GM06990 (cell line): Measurements from ENCODE around the gene CCR7.

ENCODE experiments used
- DNase-seq: peaks from one replicate; pipeline ENCODE4 v3.0.0-alpha.2; 2011; ENCODE audit not compliant: insufficient read length; ENCODE audit errors: extremely low read depth
- H3K27me3 ChIP-seq: replicated peaks from 2 replicates; pipeline ENCODE4 v1.6.0; 2011; ENCODE audit warnings: low read length; ENCODE audit not compliant: control insufficient read depth, insufficient read depth
- H3K36me3 ChIP-seq: 2 replicates; pipeline ENCODE4 v1.5.1; 2011; ENCODE audit warnings: low read length; ENCODE audit not compliant: control insufficient read depth, insufficient read depth
- H3K4me3 ChIP-seq: replicated peaks from 2 replicates; pipeline ENCODE4 v1.5.1; 2011; ENCODE audit warnings: low read depth, mild to moderate bottlenecking, control low read depth, low read length
- TF ChIP-seq, protein P1 (sequence below): IDR thresholded peaks from 2 replicates; pipeline ENCODE4 v1.5.1; 2011; ENCODE audit warnings: low read length, control low read depth, mild to moderate bottlenecking, inconsistent platforms; ENCODE audit not compliant: insufficient read depth, poor library complexity, severe bottlenecking

CCR7 gene

DNA sequence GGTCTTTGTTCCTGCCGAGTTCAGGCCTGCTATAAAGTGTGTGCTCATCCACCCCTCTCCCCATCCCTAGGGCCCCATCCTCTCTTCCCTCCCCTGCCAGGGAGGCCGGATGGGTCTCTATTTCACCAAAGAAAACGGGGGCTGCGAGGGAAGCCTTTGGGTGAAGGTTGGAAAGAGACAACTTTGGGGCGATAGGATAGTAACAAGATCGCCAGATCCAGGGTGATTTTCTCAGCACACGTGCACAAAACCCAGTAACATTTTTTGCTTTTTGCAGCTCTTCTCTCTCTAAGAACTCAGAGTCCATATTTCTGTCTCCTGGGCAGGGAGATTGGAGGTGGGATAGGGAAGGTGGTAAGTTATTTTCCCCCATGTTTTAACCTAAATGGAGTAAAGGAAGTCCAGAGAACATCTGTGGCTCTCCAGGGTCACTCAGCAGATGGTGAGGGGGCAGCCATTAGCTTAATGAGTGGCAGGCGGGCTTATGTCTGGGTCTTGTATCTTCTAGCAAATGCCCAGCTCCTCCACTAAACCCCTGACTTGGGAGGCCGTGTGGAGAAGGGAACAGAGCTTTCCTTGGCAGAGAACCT is 6.9 kb downstream of the CCR7 start:
- TF ChIP-seq, protein P1, sequence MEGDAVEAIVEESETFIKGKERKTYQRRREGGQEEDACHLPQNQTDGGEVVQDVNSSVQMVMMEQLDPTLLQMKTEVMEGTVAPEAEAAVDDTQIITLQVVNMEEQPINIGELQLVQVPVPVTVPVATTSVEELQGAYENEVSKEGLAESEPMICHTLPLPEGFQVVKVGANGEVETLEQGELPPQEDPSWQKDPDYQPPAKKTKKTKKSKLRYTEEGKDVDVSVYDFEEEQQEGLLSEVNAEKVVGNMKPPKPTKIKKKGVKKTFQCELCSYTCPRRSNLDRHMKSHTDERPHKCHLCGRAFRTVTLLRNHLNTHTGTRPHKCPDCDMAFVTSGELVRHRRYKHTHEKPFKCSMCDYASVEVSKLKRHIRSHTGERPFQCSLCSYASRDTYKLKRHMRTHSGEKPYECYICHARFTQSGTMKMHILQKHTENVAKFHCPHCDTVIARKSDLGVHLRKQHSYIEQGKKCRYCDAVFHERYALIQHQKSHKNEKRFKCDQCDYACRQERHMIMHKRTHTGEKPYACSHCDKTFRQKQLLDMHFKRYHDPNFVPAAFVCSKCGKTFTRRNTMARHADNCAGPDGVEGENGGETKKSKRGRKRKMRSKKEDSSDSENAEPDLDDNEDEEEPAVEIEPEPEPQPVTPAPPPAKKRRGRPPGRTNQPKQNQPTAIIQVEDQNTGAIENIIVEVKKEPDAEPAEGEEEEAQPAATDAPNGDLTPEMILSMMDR, result no peak
- no peak for DNase-seq
- Histone ChIP-seq H3K4me3 (no peak overlapping the region), H3K27me3 (no peaks in the 10 kb centered on the region), H3K36me3 (peaks cover 43% of the 10 kb centered on the region)

DNA sequence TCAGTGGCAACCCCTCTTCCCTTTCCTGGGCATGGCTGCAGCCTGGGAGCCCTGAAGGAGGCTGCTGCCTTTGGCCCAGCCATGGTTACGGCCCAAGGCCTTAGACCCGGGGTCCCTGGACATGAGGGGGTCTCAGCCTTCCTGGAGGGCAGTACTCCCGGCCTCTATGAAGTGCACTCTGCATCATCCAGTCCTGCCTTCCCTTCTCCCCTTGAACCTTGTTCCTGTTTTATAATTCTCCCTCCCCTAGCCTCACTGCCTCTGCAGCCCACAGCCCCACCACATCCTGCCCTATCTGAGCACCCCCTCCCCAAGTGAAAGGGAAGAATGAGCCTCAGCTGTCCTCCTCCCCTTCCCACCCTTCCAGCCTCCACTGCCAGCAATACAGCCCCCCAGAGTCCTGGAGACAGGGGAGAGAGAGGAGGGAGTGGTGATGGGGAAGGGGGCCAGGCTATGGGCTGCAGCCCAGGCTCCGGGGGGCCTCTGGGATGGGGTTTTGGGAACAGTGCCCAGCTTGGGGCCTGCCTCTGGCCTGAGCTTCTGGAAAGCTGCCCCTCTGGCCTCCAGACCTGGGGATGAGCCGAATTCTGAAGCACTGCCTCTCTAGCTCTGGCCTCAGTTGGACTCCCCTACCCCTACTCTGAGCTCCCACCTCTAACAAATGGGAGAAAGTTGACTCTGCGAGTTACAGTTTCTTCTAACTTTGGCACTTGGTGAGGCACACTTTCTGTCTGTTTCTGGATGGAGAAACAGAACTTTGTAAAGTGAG is 7.6 kb downstream of the CCR7 start:
- Histone ChIP-seq H3K4me3 (no peak overlapping the region), H3K36me3 (peaks cover 43% of the 10 kb centered on the region), H3K27me3 (no peaks in the 10 kb centered on the region)
- TF ChIP-seq, protein P1, result no peak
- no peak for DNase-seq

DNA sequence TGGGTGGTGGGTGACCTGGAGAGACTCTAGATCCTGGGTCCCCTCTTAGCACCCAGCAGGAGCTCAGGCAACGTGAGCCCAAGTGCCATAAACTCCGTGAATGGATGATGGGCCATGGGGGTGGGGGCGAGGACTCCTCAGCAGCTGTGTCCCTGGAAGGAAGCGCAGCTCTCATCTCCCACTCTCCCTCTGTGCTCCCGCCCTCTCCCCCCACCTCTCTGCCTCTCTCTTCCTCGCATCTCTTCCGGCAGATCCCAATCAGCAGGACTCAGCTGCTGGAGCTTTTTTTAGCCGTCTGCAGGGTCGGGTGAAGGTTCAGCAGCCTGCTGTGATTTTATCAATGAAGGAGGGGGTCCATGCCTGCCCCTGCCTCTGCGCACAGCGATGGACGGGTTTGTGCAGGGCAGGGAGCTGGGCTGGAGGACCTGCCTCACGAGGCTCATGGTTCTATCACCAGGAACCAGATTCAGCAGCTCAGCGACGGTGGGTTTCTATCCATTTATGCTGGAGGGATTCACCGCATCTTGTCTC is 8.3 kb downstream of the CCR7 start:
- Histone ChIP-seq H3K4me3 (no peak overlapping the region), H3K36me3 (peaks cover 43% of the 10 kb centered on the region), H3K27me3 (no peaks in the 10 kb centered on the region)
- TF ChIP-seq, protein P1, result no peak
- DNase-seq, result no peak

DNA sequence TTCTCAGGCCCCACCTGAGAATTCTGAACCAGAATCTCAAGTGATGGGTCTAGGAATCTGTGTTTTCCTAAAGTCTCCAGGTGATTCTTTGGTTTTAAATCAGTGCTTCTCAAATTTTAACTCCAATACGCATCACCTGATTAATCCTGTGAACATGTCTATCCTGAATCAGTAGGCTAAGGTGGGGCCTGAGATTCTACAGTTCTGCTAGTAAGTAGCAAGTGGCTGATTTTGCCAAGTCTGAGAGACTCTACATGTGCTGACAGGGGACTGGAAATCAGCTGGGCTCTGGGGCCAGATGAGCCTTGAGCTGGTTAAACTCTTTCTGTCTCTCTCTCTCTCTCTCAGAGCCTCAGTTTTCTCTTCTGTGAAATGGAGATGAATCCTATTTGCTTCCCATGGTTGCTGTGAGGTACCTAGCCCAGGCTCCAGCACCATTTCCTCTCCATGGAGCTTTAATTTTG is 9.0 kb downstream of the CCR7 start:
- TF ChIP-seq, protein P1, result no peak
- Histone ChIP-seq H3K36me3 (peaks cover 43% of the 10 kb centered on the region), H3K4me3 (no peak overlapping the region), H3K27me3 (no peaks in the 10 kb centered on the region)
- no peak for DNase-seq

DNA sequence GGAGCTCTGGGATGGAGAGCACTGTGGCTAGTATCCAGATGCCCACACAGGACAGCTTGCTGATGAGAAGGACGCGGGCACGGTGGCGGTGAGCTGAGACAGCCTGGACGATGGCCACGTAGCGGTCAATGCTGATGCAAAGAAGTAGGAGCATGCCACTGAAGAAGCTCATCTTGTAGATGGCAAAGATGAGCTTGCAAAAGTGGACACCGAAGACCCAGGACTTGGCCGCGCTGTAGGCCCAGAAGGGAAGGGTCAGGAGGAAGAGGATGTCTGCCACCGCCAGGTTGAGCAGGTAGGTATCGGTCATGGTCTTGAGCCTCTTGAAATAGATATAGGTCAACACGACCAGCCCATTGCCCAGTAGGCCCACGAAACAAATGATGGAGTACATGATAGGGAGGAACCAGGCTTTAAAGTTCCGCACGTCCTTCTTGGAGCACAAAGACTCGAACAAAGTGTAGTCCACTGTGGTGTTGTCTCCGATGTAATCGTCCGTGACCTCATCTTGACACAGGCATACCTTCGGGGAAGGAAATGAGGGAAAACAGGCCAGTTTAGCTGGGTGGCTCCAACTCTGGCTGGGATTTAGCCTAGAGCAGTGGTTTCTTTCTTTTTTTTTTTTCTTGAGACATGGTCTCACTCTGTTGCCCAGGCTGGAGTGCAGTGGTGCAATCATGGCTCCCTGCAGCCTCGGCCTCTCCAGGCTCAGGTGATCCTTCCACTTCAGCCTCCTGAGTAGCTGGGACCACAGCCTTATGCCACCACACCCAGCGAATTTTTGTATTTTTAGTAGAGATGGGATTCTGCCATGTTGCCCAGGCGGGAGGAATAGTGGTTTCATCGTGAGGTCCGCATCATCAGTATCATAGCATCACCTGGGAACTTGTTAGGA is 9.7 kb downstream of the CCR7 start:
- DNase-seq, result peak; percentile 28
- H3K27me3 ChIP-seq, result no peaks in the 10 kb centered on the region
- no peak overlapping the region for H3K4me3 ChIP-seq

More for the DNA sequence above, 9.7 kb downstream of the CCR7 start:
- TF ChIP-seq, protein P1, result no peak
- H3K36me3 ChIP-seq, result peaks cover 43% of the 10 kb centered on the region
